Right ventricle myocardium inferior (tissue), 1 donor: ENCODE results near the gene S100Z. TPM values are rescaled to one million over a fixed set of nuclear protein-coding genes. Genes with fewer than 3 reads are reported as not detected.
"Not testable (repeated sequence)": the region's sequence is repeated elsewhere in the genome, so short reads cannot be mapped to it uniquely, and the experiment has no call there.

Experiments
- ATAC-seq: fragments of 200-7000 bp; cut with Tn5 transposase; one replicate; pipeline ENCODE4 v1.9.1; 2020; ENCODE audit warnings: mild to moderate bottlenecking, moderate library complexity
- DNase-seq: peaks from one replicate; pipeline ENCODE4 v3.0.0; 2021; ENCODE audit errors: missing footprints
- intact Hi-C: fragments of 100-400 bp; cut with DNase I; formaldehyde crosslinking; loops from one replicate; pipeline ENCODE4 v1.11.0; 2022
- total RNA-seq: library from RNA; stranded (reverse); fragmentation: NEBNext Ultra II Directional; extraction: Animal tissue kit (Norgen Biotek cat#: 25700); gene quantifications from one replicate; pipeline ENCODE4 v1.2.1, GENCODE V29; 2021
- donor health status: DM: no; HTN: yes; CAD: no; lungs with severe emphysema.

The S100Z gene
- total RNA-seq, 1 donor from 2014 or later, result not detected

GRCh38 chr5:76941000-76941399, 91.2 kb downstream of the S100Z start:
- DNase-seq, result no peak
- ATAC-seq, result no peak
- intact Hi-C loops, result no loop called here

- intact Hi-C loops, result no loop called here
- DNase-seq, result no peak
- ATAC-seq, result no peak
Observed at GRCh38 chr5:76941442-76941841, 91.6 kb downstream of the S100Z start.

- intact Hi-C loops, result no loop called here
- no peak for DNase-seq
- no peak for ATAC-seq
Observed at GRCh38 chr5:76942581-76942980, 92.8 kb downstream of the S100Z start.

GRCh38 chr5:76943006-76943405, 93.2 kb downstream of the S100Z start:
- no peak for ATAC-seq
- no peak for DNase-seq
- intact Hi-C loops, result no loop called here

- no peak for DNase-seq
- no peak for ATAC-seq
- intact Hi-C loops, result no loop called here
Observed at GRCh38 chr5:76944638-76945037, 94.8 kb downstream of the S100Z start.

GRCh38 chr5:76945238-76945637, 95.4 kb downstream of the S100Z start:
- not testable (repeated sequence) for ATAC-seq

GRCh38 chr5:76946090-76946489, 96.3 kb downstream of the S100Z start:
- ATAC-seq (no peak), DNase-seq (no peak)
- intact Hi-C loops, result no loop called here

More at GRCh38 chr5:76945238-76945637, 95.4 kb downstream of the S100Z start:
- intact Hi-C loops, DNase-seq: not testable (repeated sequence)

GRCh38 chr5:76947082-76947503, 97.3 kb downstream of the S100Z start:
- ATAC-seq, result no peak
- intact Hi-C loops, result no loop called here
- DNase-seq, result no peak

GRCh38 chr5:76952795-76953536, 103.2 kb downstream of the S100Z start, which contains the start of gene CRHBP:
Gene CRHBP (plus strand): TSS chr5:76953045. CDS start chr5:76953135, 90 bp downstream.
- DNase-seq (no peak), ATAC-seq (no peak)
- intact Hi-C loops, result no loop called here

- DNase-seq (no peak), ATAC-seq (no peak)
- intact Hi-C loops, result loop anchor here (2.0 kb wide), 1 partner anchor 65 kb away; no protein-coding TSS in a partner anchor
Observed at GRCh38 chr5:76953551-76954382, 104.0 kb downstream of the S100Z start.

GRCh38 chr5:76954383-76954763, 104.6 kb downstream of the S100Z start:
- ATAC-seq, result no peak
- intact Hi-C loops, result loop anchor here (2.0 kb wide), 1 partner anchor 64 kb away; no protein-coding TSS in a partner anchor
- DNase-seq, result no peak

GRCh38 chr5:76956033-76956432, 106.2 kb downstream of the S100Z start:
- DNase-seq (no peak), ATAC-seq (no peak)
- intact Hi-C loops, result no loop called here

GRCh38 chr5:76958991-76959767, 109.4 kb downstream of the S100Z start:
- intact Hi-C loops, result no loop called here
- ATAC-seq (no peak), DNase-seq (no peak)

GRCh38 chr5:76960004-76960625, 110.3 kb downstream of the S100Z start:
- intact Hi-C loops, result no loop called here
- ATAC-seq, result no peak
- no peak for DNase-seq

GRCh38 chr5:76964060-76964459, 114.2 kb downstream of the S100Z start:
- intact Hi-C loops, result no loop called here
- no peak for ATAC-seq

More at GRCh38 chr5:76964060-76964459, 114.2 kb downstream of the S100Z start:
- no peak for DNase-seq
